Left lung (tissue), 10 donors: ENCODE results near the gene RAB3D. TPM values are rescaled to one million over a fixed set of nuclear protein-coding genes. Genes with fewer than 3 reads are reported as not detected.
A peak's percentile ranks its signal among the peaks of the same experiment; 100 is the strongest.

Source experiments
- ATAC-seq: fragments of 200-7000 bp; cut with Tn5 transposase; one replicate; pipeline ENCODE4 v1.9.1; 2020; ENCODE audit warnings: moderate library complexity
- DNase-seq, 4 donors: peaks; one replicate each; pipeline ENCODE4 v3.0.0-alpha.2; 2013 to 2020
- H3K27ac ChIP-seq, 2 donors: fragments of 200-600 bp; sonication (generic) in 1 of 2; one replicate each; pipeline versions ENCODE4 v1.5.0 to v1.8.0; 2020 to 2021
- H3K27me3 ChIP-seq, 2 donors: fragments of 200-600 bp; sonication (generic) in 1 of 2; one replicate each; pipeline versions ENCODE4 v1.5.0 to v1.8.0; 2020 to 2021
- H3K36me3 ChIP-seq, 2 donors: fragments of 200-600 bp; sonication (generic) in 1 of 2; one replicate each; pipeline versions ENCODE4 v1.5.0 to v1.8.0; 2020 to 2021
- H3K4me1 ChIP-seq, 2 donors: fragments of 200-600 bp; one replicate each; pipeline ENCODE4 v1.8.0; 2021
- H3K4me3 ChIP-seq, 2 donors: fragments of 200-600 bp; sonication (generic) in 1 of 2; one replicate each; pipeline versions ENCODE4 v1.5.0 to v1.8.0; 2020 to 2021; ENCODE audit warnings: mild to moderate bottlenecking in 1 of 2
- H3K9me3 ChIP-seq, 2 donors: fragments of 200-600 bp; sonication (generic) in 1 of 2; one replicate each; pipeline versions ENCODE4 v1.5.0 to v1.8.0; 2020 to 2021
- CTCF ChIP-seq, 2 donors: fragments of 200-600 bp; sonication (generic) in 1 of 2; IDR thresholded peaks; one replicate each; pipeline versions ENCODE4 v1.5.0 to v1.8.0; 2021; ENCODE audit warnings: antibody characterized with exemption in 2 of 2
- intact Hi-C, 2 donors: fragments of 100-400 bp; cut with DNase I; formaldehyde crosslinking; loops; one replicate each; pipeline versions ENCODE4 v1.11.2 to v1.14.2; 2022
- polyA plus RNA-seq, 6 donors: library from polyadenylated mRNA; unstranded; fragments of 120-200 nt; gene quantifications; one replicate each; pipeline ENCODE4 v1.2.1, GENCODE V29; 2013; ENCODE audit not compliant: insufficient read length in 6 of 6
- total RNA-seq, 2 donors: library from RNA; stranded (reverse); fragmentation: NEBNext Ultra II Directional; extraction: Animal tissue kit (Norgen Biotek cat#: 25700); gene quantifications; one replicate each; pipeline ENCODE4 v1.2.1, GENCODE V29; 2021
- donor health status: DM: no; HTN: yes; CAD: no.
- donor health status: DM: no; HTN: no; CAD: no.

RAB3D gene
- total and polyA plus RNA-seq, 8 donors: 16.3 to 71.6 (median 19.3) TPM

- H3K4me3 ChIP-seq: no peak overlapping the region
- H3K36me3 ChIP-seq: no peaks in the 10 kb centered on the region
- no peak for TF ChIP-seq CTCF (IDR thresholded peaks at IDR 0.05)
- H3K4me1 ChIP-seq: peaks cover 0 to 11% of the 10 kb centered on the region in 2 donors
- intact Hi-C loops: loop anchor here in 1 of 2 donors (10.0 kb wide), 1 partner anchor 152 kb away; no protein-coding TSS in a partner anchor
- peaks cover 0 to 31% of the 10 kb centered on the region in 2 donors for H3K27me3 ChIP-seq
- peak overlapping the region; percentile 29 to 55 for H3K27ac ChIP-seq
- H3K9me3 ChIP-seq: no peaks in the 10 kb centered on the region
- ATAC-seq: no peak
- DNase-seq: peak in 2 of 4 donors; percentile 77 to 86
Measured at GRCh38 chr19:11286312-11286974, 53.0 kb downstream of the RAB3D start.

GRCh38 chr19:11284515-11284914 is 54.9 kb downstream of the RAB3D start:
- H3K9me3 ChIP-seq: no peaks in the 10 kb centered on the region
- intact Hi-C loops: loop anchor here in 1 of 2 donors (10.0 kb wide), 1 partner anchor 150 kb away; no protein-coding TSS in a partner anchor
- no peak overlapping the region for H3K27ac ChIP-seq
- peaks cover 0 to 18% of the 10 kb centered on the region in 2 donors for H3K4me1 ChIP-seq
- DNase-seq: no peak
- peaks cover 0 to 32% of the 10 kb centered on the region in 2 donors for H3K27me3 ChIP-seq
- H3K4me3 ChIP-seq: no peak overlapping the region
- H3K36me3 ChIP-seq: no peaks in the 10 kb centered on the region
- ATAC-seq: no peak
- TF ChIP-seq CTCF (IDR thresholded peaks at IDR 0.05): no peak

- Histone ChIP-seq H3K27ac (no peak overlapping the region), H3K36me3 (no peaks in the 10 kb centered on the region), H3K4me1 (peaks cover 0 to 20% of the 10 kb centered on the region in 2 donors), H3K27me3 (peaks cover 0 to 52% of the 10 kb centered on the region in 2 donors), H3K4me3 (no peak overlapping the region), H3K9me3 (no peaks in the 10 kb centered on the region)
- DNase-seq (peak in 1 of 4 donors; percentile 35), ATAC-seq (no peak)
- intact Hi-C loops: loop anchor here in 1 of 2 donors (10.0 kb wide), 1 partner anchor 147 kb away; no protein-coding TSS in a partner anchor
- no peak for TF ChIP-seq CTCF (IDR thresholded peaks at IDR 0.05)
Measured at GRCh38 chr19:11281356-11282049, 58.0 kb downstream of the RAB3D start.

- H3K4me3 ChIP-seq: no peak overlapping the region
- no peaks in the 10 kb centered on the region for H3K36me3 ChIP-seq
- no peak for ATAC-seq
- DNase-seq: no peak
- H3K27me3 ChIP-seq: peaks cover 0 to 61% of the 10 kb centered on the region in 2 donors
- TF ChIP-seq CTCF (IDR thresholded peaks at IDR 0.05): no peak
- peak overlapping the region in 1 of 2 donors; percentile 50 for H3K27ac ChIP-seq
- intact Hi-C loops: loop anchor here in 1 of 2 donors (10.0 kb wide), 1 partner anchor 145 kb away; no protein-coding TSS in a partner anchor
- peaks cover 0 to 14% of the 10 kb centered on the region in 2 donors for H3K4me1 ChIP-seq
- H3K9me3 ChIP-seq: no peaks in the 10 kb centered on the region
Measured at GRCh38 chr19:11279505-11280236, 59.8 kb downstream of the RAB3D start.
